SK-N-MC (cell line): ENCODE results near the gene UNC79.
"Not testable (repeated sequence)": the region's sequence is repeated elsewhere in the genome, so short reads cannot be mapped to it uniquely, and the experiment has no call there.

Experiments used
- DNase-seq: peaks from one replicate; pipeline ENCODE4 v3.0.0-alpha.2; 2011; ENCODE audit warnings: low read depth, low spot score
- H3K27ac ChIP-seq: fragments of 200-600 bp; sonication (generic); 2 replicates; pipeline ENCODE4 v1.5.1; 2016; ENCODE audit warnings: mixed run types
- H3K36me3 ChIP-seq: fragments of 200-600 bp; sonication (generic); 2 replicates; pipeline ENCODE4 v1.6.1; 2017; ENCODE audit warnings: antibody characterized with exemption, low read length, mixed read lengths; ENCODE audit not compliant: insufficient read depth
- H3K4me3 ChIP-seq: fragments of 200-600 bp; sonication (generic); 2 replicates; pipeline ENCODE4 v1.5.1; 2016
- H3K9ac ChIP-seq: fragments of 200-600 bp; sonication (generic); 2 replicates; pipeline ENCODE4 v1.8.0; 2017; ENCODE audit warnings: mixed run types, mixed read lengths; ENCODE audit not compliant: insufficient read length
- H3K9me3 ChIP-seq: fragments of 200-600 bp; sonication (generic); 2 replicates; pipeline ENCODE4 v1.6.1; 2017; ENCODE audit warnings: low read depth, mild to moderate bottlenecking, antibody characterized with exemption, low read length, moderate library complexity, mixed read lengths
- EZH2 ChIP-seq: fragments of 200-600 bp; sonication (generic); IDR thresholded peaks from one replicate; pipeline ENCODE4 v1.6.1; 2017; ENCODE audit warnings: antibody characterized with exemption
- FOXP2 ChIP-seq: optimal IDR thresholded peaks from 2 replicates; pipeline ENCODE3; 2011; ENCODE audit warnings: mild to moderate bottlenecking, moderate library complexity; ENCODE audit not compliant: insufficient read depth; ENCODE audit errors: extremely low read length, control extremely low read depth
- POLR2AphosphoS5 ChIP-seq: IDR thresholded peaks from 2 replicates; pipeline ENCODE4 v1.6.1; 2012; ENCODE audit warnings: mild to moderate bottlenecking, low read depth, low read length, borderline replicate concordance

UNC79 gene

DNA sequence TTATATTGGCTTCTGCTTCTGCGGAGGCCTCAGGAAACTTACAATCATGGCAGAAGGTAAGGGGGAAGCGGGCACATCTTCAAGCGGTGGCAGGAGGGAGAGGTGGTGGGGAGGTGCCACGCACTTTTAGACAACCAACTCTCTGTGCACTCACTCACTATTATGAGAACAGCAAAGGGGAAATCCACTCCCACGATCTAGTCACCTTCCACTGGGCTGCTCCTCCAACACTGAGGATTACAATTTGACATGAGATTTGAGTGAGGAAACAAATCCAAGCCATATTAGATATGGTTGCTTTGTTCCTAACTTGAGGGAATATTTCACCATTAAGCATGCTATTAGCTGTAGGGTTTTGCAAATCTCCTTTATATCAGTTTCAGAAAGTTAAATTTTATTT is 80.3 kb downstream of the UNC79 start:
- no peak for DNase-seq

DNA sequence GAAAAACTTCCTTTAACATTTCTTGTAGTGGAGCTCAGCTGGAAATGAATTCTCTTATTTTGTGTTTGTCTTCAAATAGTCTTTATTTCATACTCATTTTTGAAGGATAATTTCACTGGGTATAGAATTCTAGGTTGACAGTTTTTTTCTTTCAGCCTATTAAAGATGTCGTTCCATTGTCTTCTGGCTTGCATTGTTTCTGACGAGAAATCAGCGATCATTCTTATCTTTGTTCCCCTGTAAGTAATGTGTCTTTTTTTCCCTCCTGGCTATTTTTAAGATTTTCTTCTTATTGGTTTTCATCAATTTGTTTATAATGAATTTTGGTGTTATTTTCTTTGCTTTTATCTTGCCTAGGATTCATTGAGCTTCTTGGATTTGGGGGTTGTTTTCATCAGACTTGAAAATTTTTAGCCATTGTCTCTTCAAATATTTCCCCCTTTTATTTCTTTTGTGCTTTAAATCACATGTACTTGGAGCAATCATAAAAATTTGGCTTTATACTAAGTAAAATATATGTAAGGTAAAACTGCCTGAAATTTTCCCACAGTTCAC is 89.4 kb downstream of the UNC79 start:
- TF ChIP-seq POLR2AphosphoS5 (no peak), FOXP2 (no peak), EZH2 (no peak)
- no peak overlapping the region for H3K4me3 ChIP-seq
- H3K9ac ChIP-seq = no peak overlapping the region
- H3K36me3 ChIP-seq = no peaks in the 10 kb centered on the region
- H3K9me3 ChIP-seq = peaks cover 12% of the 10 kb centered on the region
- no peak for DNase-seq
- H3K27ac ChIP-seq = no peak overlapping the region

More for the DNA sequence above, 80.3 kb downstream of the UNC79 start:
- Histone ChIP-seq H3K27ac (no peak overlapping the region), H3K9me3 (peaks cover 6% of the 10 kb centered on the region; the same call in 1 of the 2 replicates), H3K9ac (no peak overlapping the region), H3K4me3 (no peak overlapping the region), H3K36me3 (no peaks in the 10 kb centered on the region)
- TF ChIP-seq FOXP2 = no peak
- no peak for TF ChIP-seq POLR2AphosphoS5
- TF ChIP-seq EZH2 = no peak

DNA sequence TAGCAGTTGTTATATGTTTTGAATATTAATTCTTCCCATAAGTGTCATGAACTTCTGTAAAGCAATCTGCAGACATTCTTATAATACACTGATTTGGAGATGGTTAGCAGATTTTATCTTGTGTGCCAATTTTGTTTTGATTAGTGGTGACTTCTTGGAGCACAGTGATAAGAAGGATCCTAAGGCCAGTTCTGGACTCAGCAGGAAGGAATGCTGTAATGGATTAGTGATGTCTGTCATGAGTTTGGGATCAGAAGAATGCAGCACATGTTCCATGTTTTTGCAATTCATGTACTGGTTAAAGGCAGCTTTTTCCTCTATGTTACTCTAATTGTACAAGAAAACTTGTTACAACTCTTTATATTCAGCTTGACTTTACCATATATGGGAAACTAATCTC is 91.5 kb downstream of the UNC79 start:
- Histone ChIP-seq H3K9me3 (peaks cover 12% of the 10 kb centered on the region), H3K36me3 (no peaks in the 10 kb centered on the region), H3K27ac (no peak overlapping the region), H3K9ac (no peak overlapping the region), H3K4me3 (no peak overlapping the region)
- no peak for TF ChIP-seq POLR2AphosphoS5
- no peak for TF ChIP-seq FOXP2
- DNase-seq = no peak

DNA sequence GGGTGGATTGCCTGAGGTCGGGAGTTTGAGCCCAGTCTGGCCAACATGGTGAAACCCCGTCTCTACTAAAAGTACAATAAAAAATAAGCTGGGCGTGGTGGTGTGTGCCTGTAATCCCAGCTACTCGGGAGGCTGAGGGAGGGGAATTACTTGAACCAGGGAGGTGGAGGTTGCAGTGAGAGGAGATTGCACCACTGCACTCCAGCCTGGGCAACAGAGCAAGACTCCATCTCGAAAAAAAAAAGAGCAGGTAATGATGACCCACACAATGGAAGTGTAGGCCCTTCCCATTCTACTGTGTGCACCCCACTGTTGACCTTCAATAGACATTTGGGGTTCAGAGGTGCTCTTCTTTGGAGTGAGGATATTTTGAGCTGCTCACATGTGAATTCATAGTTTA is 94.5 kb downstream of the UNC79 start:
- DNase-seq, H3K27ac ChIP-seq, H3K9me3 ChIP-seq, H3K4me3 ChIP-seq, H3K9ac ChIP-seq, H3K36me3 ChIP-seq: not testable (repeated sequence)

DNA sequence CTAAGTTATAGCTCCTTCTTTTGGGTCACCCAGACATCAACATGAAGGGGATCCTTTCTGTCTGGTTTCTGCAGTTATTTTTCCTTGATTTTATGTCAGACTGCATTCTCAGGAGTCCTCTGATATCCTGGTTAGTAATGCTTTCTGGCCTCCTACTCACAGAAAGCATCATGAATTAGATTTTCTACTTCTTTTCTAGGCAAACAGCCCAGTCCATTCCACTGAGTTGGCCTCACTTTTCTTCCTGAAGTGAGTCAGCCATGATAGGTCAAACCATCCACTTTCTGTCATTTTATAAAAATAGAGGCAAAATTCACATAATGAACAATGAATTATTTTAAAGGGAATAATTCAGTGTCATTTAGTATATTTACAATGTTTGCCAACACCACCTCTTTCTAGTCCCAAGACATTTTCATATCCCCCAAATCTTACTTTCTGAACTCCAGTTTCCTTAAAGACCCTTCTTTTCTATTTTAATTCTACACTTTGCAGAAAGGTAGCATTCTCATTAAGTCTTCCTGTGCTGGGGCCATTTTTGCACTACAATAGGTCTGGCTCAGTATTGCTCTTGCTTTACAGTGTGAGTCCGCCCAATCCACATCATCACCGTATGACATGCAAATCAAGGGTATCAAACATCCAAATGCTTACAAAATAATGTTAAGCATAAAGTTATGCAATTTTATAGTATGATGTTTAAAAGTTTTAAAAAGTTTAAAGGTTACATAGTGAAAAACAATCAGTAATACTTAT is 95.1 kb downstream of the UNC79 start:
- no peak for DNase-seq
- H3K9ac ChIP-seq = no peak overlapping the region
- H3K27ac ChIP-seq = no peak overlapping the region
- H3K9me3 ChIP-seq = no peaks in the 10 kb centered on the region; the same call in 1 of the 2 replicates
- H3K36me3 ChIP-seq = no peaks in the 10 kb centered on the region
- H3K4me3 ChIP-seq = no peak overlapping the region
- TF ChIP-seq EZH2 (no peak), FOXP2 (no peak), POLR2AphosphoS5 (no peak)

DNA sequence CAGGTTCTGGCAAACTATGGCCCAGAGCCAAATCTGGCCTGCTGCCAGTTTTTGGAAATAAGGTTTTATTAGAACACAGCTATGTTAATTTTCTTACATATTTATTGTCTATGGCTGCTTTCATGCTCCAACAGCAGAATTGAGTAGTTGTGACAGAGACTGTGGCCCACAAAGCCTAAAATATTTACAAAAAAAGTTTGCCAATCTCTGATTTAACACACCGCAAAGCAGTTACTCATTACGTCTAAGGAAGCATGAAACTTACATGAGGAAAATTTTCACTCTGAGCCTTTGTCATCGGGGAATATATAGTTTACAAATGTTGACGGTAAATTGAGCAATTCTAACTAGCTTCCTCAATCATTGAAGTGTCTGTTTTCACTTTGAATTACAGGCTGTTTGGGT is 96.5 kb downstream of the UNC79 start:
- Histone ChIP-seq H3K27ac (peak overlapping the region; percentile 66), H3K9ac (peak overlapping the region; percentile 15), H3K36me3 (no peaks in the 10 kb centered on the region), H3K9me3 (no peaks in the 10 kb centered on the region), H3K4me3 (peak overlapping the region; percentile 37)
- DNase-seq = peak; percentile 61
- TF ChIP-seq FOXP2 (no peak), POLR2AphosphoS5 (peak; percentile 26; the same call in 1 of the 2 replicates), EZH2 (no peak)

DNA sequence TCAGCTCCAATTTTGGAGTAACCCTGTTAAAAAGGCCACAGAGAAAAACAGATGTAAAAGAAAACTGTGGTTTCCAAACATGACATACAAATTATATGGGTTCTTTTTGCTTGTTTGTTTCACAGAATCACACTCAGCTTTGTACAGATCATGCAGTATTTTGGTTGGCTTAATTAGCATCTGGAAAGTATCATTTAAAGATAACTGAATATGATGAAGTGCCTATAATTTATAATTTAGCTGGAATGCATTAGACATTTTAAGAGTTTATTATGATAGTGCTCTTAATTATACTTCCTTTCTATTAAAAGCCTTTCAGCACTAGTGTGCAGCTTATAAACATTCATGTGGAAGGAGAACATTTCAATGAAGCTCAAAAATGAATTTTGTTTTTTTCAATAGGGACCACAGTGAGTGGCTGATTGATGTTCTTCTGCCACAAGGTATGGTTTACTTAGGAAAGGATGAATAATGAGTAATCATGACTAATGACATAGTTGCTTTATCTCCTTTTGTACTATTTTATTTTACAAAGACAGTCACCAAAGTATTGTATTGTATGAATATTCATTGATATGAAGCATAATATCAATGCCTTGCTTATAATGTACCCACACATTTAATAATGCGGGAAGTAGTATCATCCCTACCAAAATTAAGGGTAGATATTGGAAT is 98.3 kb downstream of the UNC79 start:
- H3K27ac ChIP-seq = peak overlapping the region; percentile 66; the same call in 1 of the 2 replicates
- no peak for TF ChIP-seq FOXP2
- TF ChIP-seq POLR2AphosphoS5 = peak; percentile 64; the same call in 1 of the 2 replicates
- peak; percentile 68 for DNase-seq
- no peaks in the 10 kb centered on the region for H3K9me3 ChIP-seq
- peak overlapping the region; percentile 37 for H3K4me3 ChIP-seq
- no peaks in the 10 kb centered on the region for H3K36me3 ChIP-seq
- no peak overlapping the region for H3K9ac ChIP-seq

DNA sequence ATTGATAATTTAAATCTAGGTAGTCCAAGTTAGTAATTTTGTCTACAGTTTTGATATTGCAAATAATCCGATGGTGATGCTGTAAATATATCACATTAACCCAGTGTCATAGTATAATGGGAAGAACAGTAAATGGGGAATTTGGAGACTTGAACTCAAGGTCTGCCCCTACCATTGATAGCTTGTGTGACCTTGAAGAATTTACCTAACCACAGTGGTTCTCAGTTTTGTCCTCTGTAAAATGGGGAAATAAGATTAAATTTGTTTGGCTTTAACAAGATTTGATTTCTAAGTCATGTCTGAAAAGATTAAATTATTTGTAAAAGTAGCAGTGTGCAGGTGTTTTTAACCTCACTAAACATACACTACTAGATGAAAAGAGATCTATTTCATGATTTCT is 100.9 kb downstream of the UNC79 start:
- no peak overlapping the region for H3K27ac ChIP-seq
- H3K9me3 ChIP-seq = no peaks in the 10 kb centered on the region
- H3K4me3 ChIP-seq = no peak overlapping the region
- no peaks in the 10 kb centered on the region for H3K36me3 ChIP-seq
- no peak for TF ChIP-seq FOXP2
- no peak for TF ChIP-seq EZH2
- no peak for TF ChIP-seq POLR2AphosphoS5
- DNase-seq = no peak
- H3K9ac ChIP-seq = no peak overlapping the region
